Lung microvascular endothelial cell (primary cell): ENCODE results near the gene NCOA1. TPM values are rescaled to one million over a fixed set of nuclear protein-coding genes. Genes with fewer than 3 reads are reported as not detected.
A peak's percentile ranks its signal among the peaks of the same experiment; 100 is the strongest.
"Not testable (repeated sequence)": the region's sequence is repeated elsewhere in the genome, so short reads cannot be mapped to it uniquely, and the experiment has no call there.

Experiments used
- DNase-seq, 2 donors: peaks; one replicate each; pipeline versions ENCODE4 v3.0.0 to v3.0.0-alpha.2; 2010; ENCODE audit warnings: low read depth in 2 of 2
- total RNA-seq: library from RNA; depleted of rRNA; stranded (reverse); fragments of >200 nt; gene quantifications from 2 replicates; pipeline ENCODE4 v1.2.1, GENCODE V29; 2014

NCOA1 gene
- total RNA-seq, 1 donor from 2014 or later = 10.7 TPM

DNA sequence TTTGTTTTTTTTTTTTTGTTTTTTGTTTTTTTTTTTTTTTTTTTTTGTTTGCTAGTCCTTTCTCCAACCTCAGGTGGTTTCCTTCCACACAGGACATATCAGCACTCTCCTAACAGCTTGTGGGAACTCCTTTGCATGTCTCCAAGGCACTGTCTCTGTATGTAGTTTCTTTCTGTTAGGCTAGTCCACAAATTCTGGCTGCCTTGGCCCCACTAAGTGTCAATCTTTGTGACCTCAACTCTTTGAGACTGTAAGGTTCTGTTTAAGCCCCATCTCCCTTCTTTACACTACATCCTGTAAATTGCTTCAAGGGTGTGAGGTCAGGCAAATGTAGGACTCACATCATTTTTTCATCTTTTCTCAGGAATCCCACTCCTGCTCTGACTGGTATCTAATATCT, 85.1 kb downstream of the NCOA1 start:
- DNase-seq = no peak

DNA sequence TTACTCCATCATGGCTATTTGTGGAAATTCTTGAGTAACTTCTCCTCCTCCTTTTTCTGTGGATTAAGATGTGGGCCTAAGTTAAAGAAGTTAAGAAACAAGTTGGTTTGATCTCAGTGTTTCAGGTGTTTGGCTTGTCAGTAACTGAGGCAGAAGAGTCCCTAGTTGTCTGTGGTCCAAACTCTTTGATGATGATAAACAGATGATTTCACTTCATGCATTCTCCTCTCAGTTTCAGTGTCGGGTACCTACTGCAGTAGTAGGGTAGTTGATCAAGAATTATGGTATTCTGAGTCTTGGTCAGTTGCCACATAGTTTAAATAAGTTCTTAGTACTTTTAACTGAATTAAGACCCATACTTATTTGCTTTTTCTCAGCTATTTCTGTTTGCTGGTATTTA, 85.6 kb downstream of the NCOA1 start:
- DNase-seq = no peak

DNA sequence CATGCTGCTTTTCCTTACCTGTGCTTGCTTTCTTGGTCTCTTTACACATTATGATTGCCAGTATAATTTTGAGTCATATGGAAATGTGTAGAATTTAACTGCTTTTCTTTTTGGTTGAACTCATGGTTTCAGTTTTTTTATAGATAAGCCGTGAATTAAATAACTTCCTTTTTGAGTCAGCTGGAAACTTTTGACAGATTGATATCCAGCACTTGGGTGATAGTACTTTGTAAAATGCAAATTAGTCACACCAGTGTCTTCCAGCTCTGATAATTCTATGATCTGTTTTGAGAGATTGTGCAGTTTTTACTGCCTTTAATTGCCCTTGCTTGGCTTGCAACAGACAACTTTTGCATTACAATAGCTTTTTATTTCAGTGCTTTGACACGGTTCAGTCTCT, 86.4 kb downstream of the NCOA1 start:
- peak; percentile 8 to 52 for DNase-seq

DNA sequence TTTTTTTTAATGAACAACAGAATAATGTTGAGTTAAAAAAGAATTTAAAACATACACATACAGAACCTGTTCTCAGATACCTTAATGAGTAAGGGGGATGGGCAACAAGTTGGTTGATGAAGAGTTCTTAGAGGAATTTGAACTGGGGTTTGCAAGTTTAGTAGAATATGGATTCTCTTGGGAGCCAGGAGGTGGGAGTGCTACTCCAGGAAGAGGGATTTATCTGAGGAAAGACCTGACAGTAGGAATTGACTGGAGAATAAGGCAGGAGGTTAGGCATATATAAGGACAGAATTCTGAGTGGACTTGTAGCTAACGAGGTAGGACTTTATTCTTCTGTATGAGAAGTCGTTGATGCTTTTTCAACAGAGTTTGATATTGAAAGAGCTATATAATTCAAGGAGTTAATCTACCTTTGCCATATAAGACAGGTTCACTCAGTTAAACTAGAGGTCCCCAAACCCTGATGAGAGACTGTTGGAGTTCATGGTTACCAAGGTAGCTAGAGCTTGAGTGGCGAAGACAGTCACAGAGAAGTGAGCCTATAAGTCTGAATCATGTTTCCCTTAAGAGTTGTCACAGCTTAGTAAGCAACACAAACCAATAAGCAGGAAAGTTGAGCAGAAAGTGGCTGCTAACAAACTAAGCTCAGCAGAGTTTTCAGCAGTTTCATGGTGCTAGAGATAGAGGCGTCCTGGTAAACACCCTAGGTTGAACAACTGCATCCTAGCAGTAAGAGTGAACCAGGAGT, 88.2 kb downstream of the NCOA1 start:
- DNase-seq = peak in 1 of 2 donors; percentile 5

DNA sequence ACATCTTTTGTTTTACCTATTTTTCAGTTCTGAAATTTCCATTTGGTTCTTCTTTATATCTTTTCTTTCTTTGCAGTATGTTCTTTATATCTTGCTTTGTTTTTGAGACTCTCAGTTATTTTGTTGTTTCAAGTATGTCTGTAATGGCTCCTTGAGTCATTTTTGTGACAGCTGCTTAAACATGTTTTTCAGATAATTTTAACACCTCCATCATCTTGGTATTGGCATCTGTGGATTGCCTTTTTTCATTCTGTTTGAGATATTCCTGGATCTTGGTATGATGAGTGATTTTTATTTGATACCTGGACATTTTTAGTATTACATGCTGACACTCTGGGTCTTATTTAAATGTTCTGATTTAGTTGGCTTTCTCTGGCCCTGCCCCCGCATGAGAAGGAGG, 89.5 kb downstream of the NCOA1 start:
- no peak for DNase-seq

DNA sequence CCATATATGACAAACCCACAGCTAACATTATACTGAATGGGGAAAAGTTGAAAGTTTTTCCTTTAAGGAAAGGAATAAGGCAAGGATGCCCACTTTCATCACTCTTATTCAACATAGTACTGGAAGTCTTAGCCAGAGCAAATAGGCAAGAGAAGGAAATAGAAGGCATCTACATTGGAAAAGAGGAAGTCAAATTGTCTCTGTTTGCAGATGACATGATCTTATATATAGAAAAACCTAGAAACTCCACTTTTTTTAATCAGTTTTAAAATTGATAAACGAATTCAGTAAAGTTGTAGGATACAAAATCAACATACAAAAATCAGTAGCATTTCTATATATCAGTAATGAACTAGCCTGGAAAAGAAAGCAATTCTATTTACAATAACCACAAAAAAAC, 90.9 kb downstream of the NCOA1 start:
- not testable (repeated sequence) for DNase-seq

DNA sequence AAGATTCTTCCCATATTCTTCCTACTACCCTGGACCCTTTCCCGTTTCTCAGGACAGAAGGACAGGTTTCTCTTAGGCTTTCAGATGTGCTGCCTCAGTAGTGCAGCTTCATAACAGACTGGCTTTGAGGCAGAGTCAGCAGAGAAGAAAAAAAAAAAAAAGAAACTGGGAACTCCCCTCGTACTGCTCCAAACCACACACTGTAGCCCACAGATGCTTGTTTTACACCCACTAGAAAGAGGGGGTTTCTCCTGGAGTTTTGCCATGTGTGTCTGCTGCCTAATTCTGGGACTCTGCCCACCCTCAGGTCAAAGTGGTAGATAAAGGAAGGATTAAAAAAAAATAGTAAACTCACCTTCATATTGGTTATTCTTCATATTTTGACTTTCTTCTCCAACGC, 95.9 kb downstream of the NCOA1 start:
- DNase-seq = no peak

DNA sequence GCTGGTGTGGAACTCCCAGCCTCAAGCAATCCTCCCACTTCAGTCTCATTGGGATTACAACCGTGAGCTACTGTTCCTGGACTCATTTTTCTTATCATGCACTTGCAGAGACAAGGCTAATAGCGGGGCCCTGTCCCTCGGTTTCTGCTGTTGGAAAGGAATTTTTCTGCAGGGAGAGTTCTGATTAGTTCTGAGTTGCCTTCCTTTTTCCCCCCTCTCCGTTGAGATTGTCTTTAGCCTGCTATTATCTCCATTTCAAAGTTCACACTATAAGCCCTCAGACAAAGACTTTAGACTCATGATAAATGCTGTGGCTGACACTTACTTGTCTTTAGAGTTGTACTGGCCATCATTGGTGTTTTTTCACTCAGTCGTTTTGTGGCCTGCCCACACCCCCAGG, 97.2 kb downstream of the NCOA1 start:
- no peak for DNase-seq

DNA sequence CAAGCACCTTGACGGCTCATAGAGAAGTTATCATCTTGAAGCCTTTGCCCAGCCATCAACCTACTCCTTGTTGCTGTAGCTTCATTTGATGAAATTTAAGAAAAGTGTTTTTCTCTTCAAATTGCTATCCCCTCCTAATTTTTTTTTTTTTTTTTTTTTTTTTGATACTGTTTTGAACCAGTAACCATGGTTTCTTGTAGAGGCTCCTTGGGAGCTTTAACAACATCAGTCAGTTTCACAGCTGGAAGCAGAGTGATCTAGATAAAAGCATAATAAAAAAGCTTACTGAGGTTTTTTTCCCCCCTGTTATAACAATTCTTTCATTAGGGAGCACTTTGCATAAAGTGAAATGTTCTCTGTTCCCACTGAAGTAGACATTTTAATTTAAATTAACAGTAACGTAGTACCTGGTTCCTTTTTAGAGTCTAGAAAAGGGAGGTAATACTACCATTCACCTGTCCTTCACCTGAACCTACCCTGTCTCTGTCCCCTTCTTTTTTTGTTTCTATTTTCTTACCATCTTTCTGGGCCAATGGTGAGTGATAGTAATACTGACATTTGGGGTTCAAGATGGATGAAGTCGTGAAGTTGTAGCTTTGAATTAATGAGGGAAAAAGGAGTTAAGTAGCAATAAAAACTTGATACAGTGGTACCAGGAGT, 101.5 kb downstream of the NCOA1 start:
- no peak for DNase-seq

DNA sequence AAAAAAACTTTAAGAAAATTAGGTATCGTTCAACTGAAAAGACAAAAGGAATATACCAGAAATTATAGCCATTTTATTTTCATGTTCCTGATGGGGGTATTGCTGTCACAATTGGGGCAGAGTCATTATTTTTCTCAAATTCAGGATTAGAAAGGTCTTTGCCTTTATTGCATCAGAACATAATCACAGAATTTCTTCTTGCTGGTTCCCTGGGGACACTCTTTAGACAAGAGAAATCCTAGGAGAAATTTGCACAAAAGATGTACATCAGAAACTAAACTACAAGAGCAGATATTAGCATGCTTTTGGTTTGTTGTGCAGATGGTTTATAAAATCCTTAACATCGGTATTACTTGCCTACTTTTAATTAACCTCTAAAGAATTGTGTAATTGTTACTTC, 103.2 kb downstream of the NCOA1 start:
- DNase-seq = no peak

DNA sequence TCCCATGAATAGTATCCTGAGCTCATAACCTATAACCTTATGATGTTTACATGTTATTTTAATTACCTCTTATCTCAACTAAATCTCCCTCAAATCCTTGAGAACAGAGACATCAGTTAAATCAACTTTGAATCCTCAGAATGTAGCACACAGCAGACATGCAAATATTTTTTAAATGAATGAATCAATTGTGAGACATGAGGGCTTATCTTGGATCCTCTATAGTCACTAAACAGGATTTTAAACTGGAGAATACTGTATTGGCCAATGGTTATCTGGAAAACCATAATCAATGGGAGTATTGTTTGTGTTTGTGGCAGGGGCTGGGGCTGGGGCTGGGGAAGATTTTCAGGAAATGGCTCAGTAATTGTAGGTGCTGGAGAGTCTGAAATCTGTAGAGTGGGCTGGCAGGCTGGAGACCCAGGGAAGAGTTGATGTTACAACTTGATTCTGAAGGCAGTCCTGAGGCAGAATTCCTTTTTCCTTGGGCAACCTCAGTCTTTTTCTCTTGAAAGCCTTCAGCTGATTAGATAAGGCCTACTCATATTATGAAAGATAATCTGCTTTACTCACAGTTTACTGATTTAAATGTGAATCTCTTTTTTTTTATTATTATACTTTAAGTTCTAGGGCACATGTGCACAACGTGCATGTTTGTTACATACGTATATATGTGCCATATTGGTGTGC, 106.3 kb downstream of the NCOA1 start:
- no peak for DNase-seq

DNA sequence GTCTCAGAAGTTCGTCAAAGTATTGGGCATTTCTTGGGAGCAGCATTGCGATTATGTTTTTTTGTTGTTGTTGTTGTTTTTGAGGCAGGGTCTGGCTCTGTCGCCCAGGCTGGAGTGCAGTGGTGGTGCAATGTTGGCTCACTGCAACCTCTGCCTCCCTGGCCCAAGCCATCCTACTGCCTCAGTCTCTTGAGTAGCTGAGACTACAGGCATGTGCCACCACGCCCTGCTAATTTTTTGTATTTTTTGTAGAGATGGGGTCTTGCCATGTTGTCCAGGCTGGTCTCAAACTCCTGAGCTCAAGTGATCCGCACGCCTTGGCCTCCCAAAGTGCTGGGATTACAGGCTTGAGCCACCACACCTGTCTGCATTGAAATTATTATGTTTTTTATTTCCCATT, 109.1 kb downstream of the NCOA1 start:
- DNase-seq = not testable (repeated sequence)

DNA sequence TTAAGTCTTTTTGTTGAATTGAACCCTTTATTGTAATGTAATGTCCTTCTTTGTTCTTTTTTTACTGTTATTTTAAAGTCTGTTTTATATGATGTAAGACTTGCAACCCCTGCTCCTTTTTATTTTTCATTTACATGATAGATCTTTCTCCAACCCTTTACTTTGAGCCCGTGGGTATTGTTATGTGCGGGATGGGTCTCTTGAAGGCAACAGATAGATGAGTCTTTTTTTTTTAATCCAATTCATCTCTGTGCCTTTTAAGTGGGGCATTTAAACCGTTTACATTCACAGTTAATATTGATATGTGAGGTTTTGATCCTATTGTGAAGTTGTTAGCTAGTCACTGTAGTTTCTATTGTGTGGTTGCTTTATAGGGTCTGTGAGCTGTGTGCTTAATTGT, 120.6 kb downstream of the NCOA1 start:
- DNase-seq = no peak

DNA sequence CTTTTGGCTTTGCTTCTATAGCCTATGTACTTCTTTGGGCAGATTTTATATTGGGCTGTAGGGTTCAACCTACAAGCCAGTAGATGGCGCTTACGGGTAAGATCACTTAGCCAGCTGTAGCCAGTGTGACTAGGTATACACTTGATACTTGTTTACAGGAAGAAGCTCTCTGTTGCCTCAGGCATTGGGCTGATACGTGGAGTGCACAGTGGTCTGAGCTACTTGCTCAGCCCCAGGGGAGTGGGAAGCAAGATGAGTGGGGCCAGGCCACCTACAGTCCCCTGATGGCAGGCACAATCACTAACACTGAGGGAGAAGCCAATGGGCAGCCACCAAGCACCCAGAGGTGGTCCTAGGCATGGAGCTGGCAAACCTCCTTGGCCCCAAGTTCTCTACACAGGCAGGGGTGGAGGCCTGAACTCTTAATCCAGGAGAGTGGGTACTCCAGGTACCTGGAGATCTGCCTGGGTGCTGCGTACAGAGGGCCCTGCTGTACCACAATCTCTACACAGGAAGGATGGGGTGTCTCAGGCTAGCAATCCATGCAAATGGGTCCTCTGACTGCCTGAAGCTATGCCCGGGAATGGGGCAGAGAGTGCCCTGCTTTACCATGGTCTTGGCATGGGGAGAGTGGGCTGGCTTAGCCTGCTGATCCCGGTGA, 122.2 kb downstream of the NCOA1 start:
- DNase-seq = peak; percentile 60 to 82

DNA sequence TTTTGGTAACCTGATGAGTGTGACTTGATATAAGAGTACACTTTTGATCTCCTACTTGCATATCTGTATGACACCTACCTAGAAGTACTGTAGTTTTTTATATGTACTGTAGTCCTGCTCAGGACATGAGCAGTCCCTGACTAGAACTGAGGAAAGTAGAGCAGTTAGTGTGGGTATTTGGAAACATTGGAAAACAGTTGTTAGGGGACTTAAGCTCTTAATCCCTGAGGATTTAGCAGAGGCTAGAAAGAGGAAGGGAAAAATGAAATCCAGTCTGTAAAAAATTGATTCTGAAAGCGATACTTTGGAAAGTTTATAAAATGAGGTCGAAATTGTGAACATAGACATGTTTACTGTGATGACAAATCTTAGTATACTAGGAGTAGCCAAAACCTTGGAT, 125.6 kb downstream of the NCOA1 start:
- DNase-seq = no peak

DNA sequence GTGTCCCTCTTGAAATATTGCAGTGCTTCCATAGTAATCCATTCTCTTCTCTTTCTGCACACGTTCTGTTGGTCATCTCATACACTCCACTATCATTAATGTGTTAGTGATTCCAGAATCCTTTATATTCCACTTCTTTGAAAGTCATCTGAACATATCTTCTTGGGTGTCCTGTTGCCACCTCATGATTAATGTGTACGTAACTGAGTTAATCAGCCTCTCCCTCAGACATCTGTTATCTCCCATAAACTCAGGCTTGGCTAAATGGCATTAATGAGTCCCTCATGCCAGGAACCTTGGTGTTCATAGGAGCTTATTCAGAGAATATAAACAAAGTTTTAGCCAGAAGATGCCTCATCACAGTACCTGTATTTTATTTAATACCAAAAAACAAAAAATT, 126.4 kb downstream of the NCOA1 start:
- no peak for DNase-seq

DNA sequence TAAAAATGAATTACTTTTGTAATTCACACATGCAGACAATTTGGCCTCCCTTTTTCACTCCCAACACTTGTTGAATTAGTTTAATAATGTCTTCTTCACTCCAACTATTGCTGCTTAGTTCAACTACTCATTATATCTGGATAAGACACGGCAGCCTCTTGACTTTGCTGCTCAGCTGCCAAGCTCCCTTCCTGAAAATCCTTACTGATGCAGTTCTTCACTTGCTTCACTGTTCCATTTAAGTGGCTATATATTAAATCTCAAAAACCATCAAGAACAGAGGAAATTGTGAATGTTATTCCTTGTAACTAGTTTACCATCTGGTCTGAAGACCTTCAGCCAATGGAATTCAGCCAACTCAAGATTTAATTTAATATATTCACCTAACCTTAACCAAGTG, 127.1 kb downstream of the NCOA1 start:
- no peak for DNase-seq

DNA sequence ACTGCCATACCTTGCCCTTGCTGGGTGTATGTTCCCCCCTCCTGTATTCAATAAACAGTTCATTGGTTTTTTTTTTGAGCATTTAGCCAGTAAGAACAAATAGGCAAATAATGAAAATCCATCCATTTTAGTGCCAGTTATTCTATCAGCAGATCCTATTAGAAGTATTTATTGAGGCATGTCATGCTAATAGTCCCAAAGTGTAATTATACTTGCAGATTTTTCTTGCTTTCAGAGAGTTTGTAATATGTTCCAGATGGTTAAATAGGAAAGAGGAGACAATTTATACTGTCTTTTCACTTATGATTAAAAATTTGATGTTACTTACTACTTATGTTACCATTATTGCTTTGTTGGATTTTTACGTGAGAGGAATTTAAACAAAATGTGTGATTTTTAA, 127.6 kb downstream of the NCOA1 start:
- DNase-seq = no peak

DNA sequence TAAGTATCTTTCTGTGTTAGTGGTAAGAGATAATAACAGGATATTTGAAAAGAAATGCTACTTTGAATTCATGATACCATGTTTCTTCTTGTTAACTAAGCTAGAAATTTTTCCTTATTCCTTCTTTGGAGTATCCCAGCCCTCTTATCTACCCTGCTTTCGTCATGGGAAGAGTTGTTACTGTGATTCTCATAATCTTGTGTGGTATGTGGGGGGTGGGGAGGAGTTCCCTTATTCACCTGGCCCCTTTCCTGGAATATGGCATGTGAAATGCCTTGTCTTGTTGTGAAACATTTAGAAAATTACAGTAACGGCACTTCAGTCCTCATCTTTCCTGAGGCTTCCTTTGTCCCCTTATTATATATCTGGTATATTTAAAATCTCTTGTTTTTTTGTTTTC, 129.9 kb downstream of the NCOA1 start:
- DNase-seq = no peak

DNA sequence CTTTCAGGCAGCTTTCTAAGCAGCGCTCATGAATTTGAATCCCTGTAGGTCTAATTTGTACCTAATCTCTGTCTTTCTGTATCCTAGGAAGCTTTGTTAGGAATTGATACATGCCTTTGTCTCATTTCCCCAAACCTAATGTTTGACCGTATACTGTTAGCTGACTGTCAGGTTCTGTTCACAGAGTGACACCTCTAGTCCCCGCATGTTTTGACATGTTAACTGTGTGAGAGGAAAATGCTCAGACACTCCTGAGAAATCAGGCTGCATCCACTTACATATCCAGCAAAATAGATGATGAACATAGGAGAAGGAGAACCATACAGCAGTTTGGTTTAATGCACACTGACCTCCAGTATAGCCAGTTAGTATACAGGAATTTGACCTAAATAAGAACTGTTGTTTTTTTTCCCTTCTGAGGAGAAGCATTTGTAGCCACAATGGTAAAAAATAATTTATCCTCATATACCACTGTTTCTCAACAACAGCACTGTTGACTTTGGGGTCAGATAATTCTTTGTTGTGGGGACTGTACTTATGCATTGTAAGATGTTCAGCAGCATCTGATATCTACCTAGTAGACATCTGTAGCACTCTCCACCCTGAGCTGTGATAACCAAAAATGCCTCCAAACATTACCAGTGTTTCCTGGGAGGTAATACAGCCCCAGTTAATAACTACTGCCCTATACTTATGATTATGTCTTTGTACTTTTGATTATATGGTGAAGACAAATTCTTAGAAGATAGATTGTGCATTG, 130.9 kb downstream of the NCOA1 start:
- DNase-seq = no peak

DNA sequence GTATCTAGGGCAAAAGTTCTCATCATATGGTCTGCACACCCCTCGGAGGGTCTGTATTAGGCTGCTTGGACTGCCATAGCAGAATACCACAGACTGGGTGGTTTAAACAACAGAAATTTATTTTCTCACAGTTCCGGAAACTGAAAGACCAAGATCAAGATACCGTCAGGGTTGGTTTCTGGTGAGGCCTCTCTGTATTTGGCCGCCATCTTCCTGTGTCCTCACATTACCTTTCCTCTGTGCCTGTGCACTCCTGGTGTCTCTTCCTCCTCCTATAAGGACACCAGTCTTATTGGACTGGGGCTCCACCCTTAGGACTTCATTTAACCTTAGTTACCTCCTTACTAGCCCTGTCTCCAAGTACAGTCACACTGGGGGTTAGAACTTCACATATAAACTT, 132.5 kb downstream of the NCOA1 start:
- no peak for DNase-seq

DNA sequence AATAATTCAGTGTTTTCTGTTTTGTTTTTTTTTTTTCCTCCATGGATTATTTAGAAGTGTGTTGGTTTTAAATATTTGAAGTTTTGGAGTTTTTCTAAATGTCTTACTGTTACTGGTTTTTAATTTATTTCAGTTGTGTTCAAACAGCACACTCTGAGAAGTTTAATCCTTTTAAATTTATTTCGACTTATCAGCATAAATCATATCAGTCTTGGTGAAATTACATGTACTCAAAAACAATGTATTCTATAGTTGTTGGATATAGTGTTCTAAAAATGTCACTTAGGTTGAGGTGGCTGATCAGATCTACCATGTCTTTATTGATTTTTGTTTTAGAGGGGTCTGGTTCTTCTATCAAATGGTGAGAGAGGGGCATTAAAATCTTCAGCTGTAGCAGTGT, 134.7 kb downstream of the NCOA1 start:
- no peak for DNase-seq
